HG03575 (cell line): ENCODE measurements around the gene DRC7.

Source experiments
- ATAC-seq: cut with Tn5 transposase; IDR thresholded peaks from one replicate; pipeline ENCODE4 v1.9.1; 2021; ENCODE audit not compliant: unreplicated experiment, insufficient number of reproducible peaks, low FRiP score; ENCODE audit errors: extremely low read depth

Gene DRC7

GRCh38 chr16:57694725-57695679 lies at the start of gene DRC7:
TSS of gene DRC7 (plus strand) at chr16:57694806. CDS start at chr16:57697950, 3,144 bp downstream.
- no peak for ATAC-seq

GRCh38 chr16:57645169-57645568 lies 49.4 kb upstream of the DRC7 start:
- no peak for ATAC-seq

GRCh38 chr16:57645691-57646387 lies 48.8 kb upstream of the DRC7 start:
- no peak for ATAC-seq

GRCh38 chr16:57646388-57647039 lies 48.1 kb upstream of the DRC7 start:
- no peak for ATAC-seq

- ATAC-seq: no peak
Measured at GRCh38 chr16:57647136-57647875, 47.3 kb upstream of the DRC7 start.

- ATAC-seq: no peak
Measured at GRCh38 chr16:57648125-57648524, 46.5 kb upstream of the DRC7 start.

- no peak for ATAC-seq
Measured at GRCh38 chr16:57648581-57649442, 45.8 kb upstream of the DRC7 start.

GRCh38 chr16:57649443-57649751 lies 45.2 kb upstream of the DRC7 start:
- no peak for ATAC-seq

GRCh38 chr16:57649846-57650245 lies 44.8 kb upstream of the DRC7 start:
- no peak for ATAC-seq

GRCh38 chr16:57651344-57652333 lies 43.0 kb upstream of the DRC7 start:
- ATAC-seq: no peak

GRCh38 chr16:57652695-57653471 lies 41.7 kb upstream of the DRC7 start:
- ATAC-seq: no peak

- no peak for ATAC-seq
Measured at GRCh38 chr16:57653936-57654335, 40.7 kb upstream of the DRC7 start.

GRCh38 chr16:57656342-57656955 lies 38.2 kb upstream of the DRC7 start:
- ATAC-seq: no peak

GRCh38 chr16:57657228-57657627 lies 37.4 kb upstream of the DRC7 start:
- no peak for ATAC-seq

- no peak for ATAC-seq
Measured at GRCh38 chr16:57658130-57658877, 36.3 kb upstream of the DRC7 start.
